ENCODE data around the gene SLC26A2.

GRCh38 chr5:150022158-150022531, 61.6 kb downstream of the SLC26A2 start:
- TF ChIP-seq CTCF (conservative IDR thresholded peaks at IDR 0.05; ENCODE audit: low read length) (no peak), EZH2phosphoT487 (IDR thresholded peaks at IDR 0.05; ENCODE audit: borderline replicate concordance, low read depth, low read length) (no peak)
